HepG2 (cell line): ENCODE measurements around the gene BRCA2.
"Not testable (repeated sequence)": the region's sequence is repeated elsewhere in the genome, so short reads cannot be mapped to it uniquely, and the experiment has no call there.

Source experiments
- ASH2L ChIP-seq: fragments of 300-600, 200-600 bp; sonication (generic); IDR thresholded peaks from 2 replicates; pipeline ENCODE4 v1.7.0; 2017; ENCODE audit warnings: low read depth, mild to moderate bottlenecking, moderate library complexity, mixed read lengths, low read length; ENCODE audit not compliant: insufficient read length
- BRCA1 ChIP-seq: sonication (generic); formaldehyde crosslinking; IDR thresholded peaks from 2 replicates; pipeline ENCODE4 v1.4.0; 2020; ENCODE audit warnings: missing genetic modification reagents
- POLR2A ChIP-seq, 2 experiments: IDR thresholded peaks; 2 replicates each; pipeline ENCODE4 v1.6.1; 2011; ENCODE audit warnings: low read depth in 2 of 2, low read length in 2 of 2, mild to moderate bottlenecking in 1 of 2, moderate library complexity in 1 of 2; ENCODE audit not compliant: insufficient read depth in 1 of 2
- RARA ChIP-seq: IDR thresholded peaks from 2 replicates; pipeline ENCODE4 v1.6.1; 2016; ENCODE audit warnings: missing genetic modification reagents, missing compliant biosample characterization
- ZBTB3 ChIP-seq: sonication (generic); formaldehyde crosslinking; IDR thresholded peaks from 2 replicates; pipeline ENCODE4 v1.4.0; 2020; ENCODE audit warnings: low read depth, mild to moderate bottlenecking, moderate library complexity, missing genetic modification reagents, borderline replicate concordance
- TF ChIP-seq, protein P1 (sequence below): sonication (generic); formaldehyde crosslinking; IDR thresholded peaks from 2 replicates; pipeline ENCODE4 v1.4.0; 2020; ENCODE audit warnings: missing genetic modification reagents

- TF ChIP-seq, protein P1, sequence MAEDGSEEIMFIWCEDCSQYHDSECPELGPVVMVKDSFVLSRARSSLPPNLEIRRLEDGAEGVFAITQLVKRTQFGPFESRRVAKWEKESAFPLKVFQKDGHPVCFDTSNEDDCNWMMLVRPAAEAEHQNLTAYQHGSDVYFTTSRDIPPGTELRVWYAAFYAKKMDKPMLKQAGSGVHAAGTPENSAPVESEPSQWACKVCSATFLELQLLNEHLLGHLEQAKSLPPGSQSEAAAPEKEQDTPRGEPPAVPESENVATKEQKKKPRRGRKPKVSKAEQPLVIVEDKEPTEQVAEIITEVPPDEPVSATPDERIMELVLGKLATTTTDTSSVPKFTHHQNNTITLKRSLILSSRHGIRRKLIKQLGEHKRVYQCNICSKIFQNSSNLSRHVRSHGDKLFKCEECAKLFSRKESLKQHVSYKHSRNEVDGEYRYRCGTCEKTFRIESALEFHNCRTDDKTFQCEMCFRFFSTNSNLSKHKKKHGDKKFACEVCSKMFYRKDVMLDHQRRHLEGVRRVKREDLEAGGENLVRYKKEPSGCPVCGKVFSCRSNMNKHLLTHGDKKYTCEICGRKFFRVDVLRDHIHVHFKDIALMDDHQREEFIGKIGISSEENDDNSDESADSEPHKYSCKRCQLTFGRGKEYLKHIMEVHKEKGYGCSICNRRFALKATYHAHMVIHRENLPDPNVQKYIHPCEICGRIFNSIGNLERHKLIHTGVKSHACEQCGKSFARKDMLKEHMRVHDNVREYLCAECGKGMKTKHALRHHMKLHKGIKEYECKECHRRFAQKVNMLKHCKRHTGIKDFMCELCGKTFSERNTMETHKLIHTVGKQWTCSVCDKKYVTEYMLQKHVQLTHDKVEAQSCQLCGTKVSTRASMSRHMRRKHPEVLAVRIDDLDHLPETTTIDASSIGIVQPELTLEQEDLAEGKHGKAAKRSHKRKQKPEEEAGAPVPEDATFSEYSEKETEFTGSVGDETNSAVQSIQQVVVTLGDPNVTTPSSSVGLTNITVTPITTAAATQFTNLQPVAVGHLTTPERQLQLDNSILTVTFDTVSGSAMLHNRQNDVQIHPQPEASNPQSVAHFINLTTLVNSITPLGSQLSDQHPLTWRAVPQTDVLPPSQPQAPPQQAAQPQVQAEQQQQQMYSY (CRISPR knock-in tag), result not testable (repeated sequence)
- not testable (repeated sequence) for TF ChIP-seq ZBTB3 (CRISPR knock-in tag); ASH2L; POLR2A (IDR thresholded peaks at IDR 0.05; ENCODE audit: insufficient read depth in 1 of 2, low read depth in 2 of 2, low read length in 2 of 2); RARA (CRISPR knock-in tag); BRCA1
Measured at GRCh38 chr13:32355935-32356334, 40.6 kb downstream of the BRCA2 start.
